ENCODE data around the gene VAC14. TPM values are rescaled to one million over a fixed set of nuclear protein-coding genes. Genes with fewer than 3 reads are reported as not detected.

VAC14 gene
- total and polyA plus RNA-seq, 3 donors from 2014 or later: 41.0 to 80.5 (median 61.8) TPM

- DNase-seq: no peak
- H3K36me3 ChIP-seq (ENCODE audit: low read depth, missing control alignments): no peaks in the 10 kb centered on the region
- H3K27me3 ChIP-seq: no peaks in the 10 kb centered on the region
- no peak overlapping the region for H3K4me3 ChIP-seq
- intact Hi-C loops (cut with DNase I; ENCODE audit: low total_unique reads): no loop called here
- no peaks in the 10 kb centered on the region for H3K9me3 ChIP-seq
- TF ChIP-seq, protein P1, sequence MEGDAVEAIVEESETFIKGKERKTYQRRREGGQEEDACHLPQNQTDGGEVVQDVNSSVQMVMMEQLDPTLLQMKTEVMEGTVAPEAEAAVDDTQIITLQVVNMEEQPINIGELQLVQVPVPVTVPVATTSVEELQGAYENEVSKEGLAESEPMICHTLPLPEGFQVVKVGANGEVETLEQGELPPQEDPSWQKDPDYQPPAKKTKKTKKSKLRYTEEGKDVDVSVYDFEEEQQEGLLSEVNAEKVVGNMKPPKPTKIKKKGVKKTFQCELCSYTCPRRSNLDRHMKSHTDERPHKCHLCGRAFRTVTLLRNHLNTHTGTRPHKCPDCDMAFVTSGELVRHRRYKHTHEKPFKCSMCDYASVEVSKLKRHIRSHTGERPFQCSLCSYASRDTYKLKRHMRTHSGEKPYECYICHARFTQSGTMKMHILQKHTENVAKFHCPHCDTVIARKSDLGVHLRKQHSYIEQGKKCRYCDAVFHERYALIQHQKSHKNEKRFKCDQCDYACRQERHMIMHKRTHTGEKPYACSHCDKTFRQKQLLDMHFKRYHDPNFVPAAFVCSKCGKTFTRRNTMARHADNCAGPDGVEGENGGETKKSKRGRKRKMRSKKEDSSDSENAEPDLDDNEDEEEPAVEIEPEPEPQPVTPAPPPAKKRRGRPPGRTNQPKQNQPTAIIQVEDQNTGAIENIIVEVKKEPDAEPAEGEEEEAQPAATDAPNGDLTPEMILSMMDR (IDR thresholded peaks at IDR 0.05): no peak
- TF ChIP-seq POLR2A (IDR thresholded peaks at IDR 0.05): no peak
- H3K4me1 ChIP-seq: peaks cover 9% of the 10 kb centered on the region
- 89 to 90% methylated on average over 9 of the region's 9 CpGs for WGBS, 2 donors
- no peak overlapping the region for H3K27ac ChIP-seq
Observed at GRCh38 chr16:70701596-70701995, 99.4 kb downstream of the VAC14 start.

DNA sequence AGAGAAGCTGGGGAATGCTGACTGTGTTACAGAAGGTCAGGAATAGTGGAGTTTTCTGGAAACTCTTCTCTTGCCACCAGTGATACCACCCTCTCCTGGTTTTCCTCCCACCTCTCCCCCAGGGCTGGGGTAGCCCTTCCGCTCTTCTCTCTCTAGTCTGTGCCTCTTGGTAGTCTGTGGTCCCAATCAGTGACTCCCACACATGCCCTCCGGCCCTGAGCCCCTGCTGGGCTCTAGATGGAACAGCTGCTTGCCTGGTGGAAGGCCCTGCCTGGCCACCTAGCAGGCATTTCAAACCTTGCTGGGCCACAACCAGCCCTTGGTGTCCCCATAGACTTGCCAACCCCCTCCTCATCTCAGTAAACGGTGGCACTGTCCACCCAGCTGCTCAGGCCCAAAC, 99.9 kb downstream of the VAC14 start:
- TF ChIP-seq, protein P1 (IDR thresholded peaks at IDR 0.05): no peak
- no peak for TF ChIP-seq POLR2A (IDR thresholded peaks at IDR 0.05)
- no peak overlapping the region for H3K4me3 ChIP-seq
- DNase-seq: no peak
- intact Hi-C loops (cut with DNase I; ENCODE audit: low total_unique reads): no loop called here
- WGBS, 2 donors: 86 to 94% methylated on average over 2 to 3 of the region's 3 CpGs
- H3K27ac ChIP-seq: no peak overlapping the region
- H3K36me3 ChIP-seq (ENCODE audit: low read depth, missing control alignments): no peaks in the 10 kb centered on the region
- H3K4me1 ChIP-seq: peaks cover 9% of the 10 kb centered on the region
- H3K27me3 ChIP-seq: no peaks in the 10 kb centered on the region
- no peaks in the 10 kb centered on the region for H3K9me3 ChIP-seq

DNA sequence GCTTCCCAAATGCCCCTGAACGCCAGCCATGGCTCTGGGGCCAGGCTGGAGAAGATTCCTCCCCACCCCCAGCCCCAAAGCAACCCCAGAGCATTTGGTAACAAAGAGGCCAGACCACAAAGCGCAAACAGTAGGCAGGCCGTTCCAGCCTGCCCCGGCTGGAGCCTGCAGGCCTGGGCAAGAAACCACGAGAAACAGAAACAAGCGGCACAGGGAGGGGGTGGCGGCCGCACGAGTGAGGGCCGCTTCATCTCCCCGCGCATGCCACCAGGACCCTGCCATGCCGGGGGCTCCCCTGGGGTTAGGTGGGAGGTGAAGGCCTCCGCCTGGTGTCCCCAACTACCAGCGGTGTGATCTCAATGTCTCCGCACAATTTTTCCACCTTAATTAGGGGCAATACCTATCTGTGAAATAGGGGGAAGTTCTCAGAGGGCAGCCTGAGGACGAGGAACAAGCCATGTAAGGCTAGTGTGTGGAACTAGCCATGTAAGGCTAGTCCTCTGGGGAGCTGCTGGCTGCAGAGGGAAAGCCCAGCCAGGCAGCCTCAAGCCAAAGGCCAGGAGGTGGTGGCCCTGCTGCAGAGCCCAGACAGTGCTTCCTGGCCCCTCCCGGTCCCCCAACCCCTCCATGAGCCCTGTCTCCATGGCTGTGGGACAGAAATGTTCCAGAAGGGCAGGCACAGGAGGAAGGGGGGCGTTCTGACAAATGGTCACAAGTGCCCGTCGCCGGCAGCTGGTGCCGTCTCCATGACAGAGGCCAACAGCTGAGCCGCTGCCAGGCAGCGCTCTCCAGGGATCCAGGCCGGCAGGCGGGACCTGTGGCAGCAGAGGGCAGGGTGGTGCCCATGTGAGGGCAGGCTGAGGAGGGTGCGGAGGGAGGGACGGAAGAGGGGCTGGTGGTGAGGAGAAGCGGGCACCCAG, 100.6 kb downstream of the VAC14 start:
- H3K4me1 ChIP-seq: peaks cover 14% of the 10 kb centered on the region
- no peak overlapping the region for H3K4me3 ChIP-seq
- H3K36me3 ChIP-seq (ENCODE audit: low read depth, missing control alignments): no peaks in the 10 kb centered on the region
- 84 to 85% methylated on average over 29 to 30 of the region's 30 CpGs for WGBS, 2 donors
- no peak overlapping the region for H3K27ac ChIP-seq
- intact Hi-C loops (cut with DNase I; ENCODE audit: low total_unique reads): no loop called here
- no peak for DNase-seq
- TF ChIP-seq, protein P1 (IDR thresholded peaks at IDR 0.05): no peak
- TF ChIP-seq POLR2A (IDR thresholded peaks at IDR 0.05): no peak
- no peaks in the 10 kb centered on the region for H3K27me3 ChIP-seq
- H3K9me3 ChIP-seq: no peaks in the 10 kb centered on the region

GRCh38 chr16:70699696-70700095, 101.3 kb downstream of the VAC14 start:
- Histone ChIP-seq H3K4me1 (peaks cover 14% of the 10 kb centered on the region), H3K36me3 (ENCODE audit: low read depth, missing control alignments) (no peaks in the 10 kb centered on the region), H3K27me3 (no peaks in the 10 kb centered on the region), H3K27ac (no peak overlapping the region), H3K4me3 (no peak overlapping the region), H3K9me3 (no peaks in the 10 kb centered on the region)
- no peak for DNase-seq
- WGBS, 2 donors: 93 to 98% methylated on average over 5 to 17 of the region's 17 CpGs
- TF ChIP-seq, protein P1 (IDR thresholded peaks at IDR 0.05): no peak
- TF ChIP-seq POLR2A (IDR thresholded peaks at IDR 0.05): no peak
- intact Hi-C loops (cut with DNase I; ENCODE audit: low total_unique reads): no loop called here
